ENCODE measurements around the gene TNFRSF19. TPM values are rescaled to one million over a fixed set of nuclear protein-coding genes. Genes with fewer than 3 reads are reported as not detected.

TNFRSF19 gene
- total RNA-seq, 2 experiments from 2014 or later = 0.08 to 0.10 TPM

DNA sequence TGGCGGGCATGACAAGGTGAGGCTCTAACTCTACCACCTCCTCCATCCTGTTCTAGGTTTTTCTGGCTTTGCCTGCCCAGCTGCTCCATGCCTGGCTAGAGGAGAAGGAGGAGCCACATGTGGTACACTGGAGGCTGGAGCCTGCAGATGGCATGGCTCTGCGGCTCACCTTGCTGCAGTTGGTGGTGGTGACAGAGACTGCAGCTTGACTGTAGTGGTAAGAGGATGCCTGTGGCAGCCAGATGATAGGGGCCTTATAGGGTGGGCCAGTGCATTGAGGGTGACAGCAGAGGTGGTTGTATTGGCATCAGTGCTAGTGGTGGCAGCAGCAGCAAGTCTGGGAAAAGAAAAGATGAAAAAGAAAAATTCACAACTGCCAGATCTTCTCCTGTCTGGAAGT, 146.2 kb downstream of the TNFRSF19 start:
- POLR2A ChIA-PET = no interaction called here
- no peak for DNase-seq
- no peak overlapping the region for H3K4me3 Mint-ChIP-seq
- CTCF ChIA-PET = no interaction called here
- no peak overlapping the region for H3K27ac Mint-ChIP-seq
- H3K4me1 Mint-ChIP-seq = peaks cover 11% of the 10 kb centered on the region
- H3K27me3 Mint-ChIP-seq = peaks cover 5% of the 10 kb centered on the region
- no peaks in the 10 kb centered on the region for H3K9me3 Mint-ChIP-seq
- no peaks in the 10 kb centered on the region for H3K36me3 Mint-ChIP-seq (ENCODE audit: low read depth)

GRCh38 chr13:23718996-23719395, 148.8 kb downstream of the TNFRSF19 start:
- Mint-ChIP-seq H3K4me1 (peaks cover 11% of the 10 kb centered on the region), H3K4me3 (no peak overlapping the region), H3K27ac (no peak overlapping the region), H3K36me3 (ENCODE audit: low read depth) (no peaks in the 10 kb centered on the region), H3K27me3 (peaks cover 3% of the 10 kb centered on the region), H3K9me3 (no peaks in the 10 kb centered on the region)
- DNase-seq = no peak
- ChIA-PET CTCF (interaction anchor here (0.6 to 1.2 kb wide), 3 partner anchors 30 to 279 kb away, joined by 3 read pairs; no protein-coding TSS in a partner anchor), POLR2A (no interaction called here)

DNA sequence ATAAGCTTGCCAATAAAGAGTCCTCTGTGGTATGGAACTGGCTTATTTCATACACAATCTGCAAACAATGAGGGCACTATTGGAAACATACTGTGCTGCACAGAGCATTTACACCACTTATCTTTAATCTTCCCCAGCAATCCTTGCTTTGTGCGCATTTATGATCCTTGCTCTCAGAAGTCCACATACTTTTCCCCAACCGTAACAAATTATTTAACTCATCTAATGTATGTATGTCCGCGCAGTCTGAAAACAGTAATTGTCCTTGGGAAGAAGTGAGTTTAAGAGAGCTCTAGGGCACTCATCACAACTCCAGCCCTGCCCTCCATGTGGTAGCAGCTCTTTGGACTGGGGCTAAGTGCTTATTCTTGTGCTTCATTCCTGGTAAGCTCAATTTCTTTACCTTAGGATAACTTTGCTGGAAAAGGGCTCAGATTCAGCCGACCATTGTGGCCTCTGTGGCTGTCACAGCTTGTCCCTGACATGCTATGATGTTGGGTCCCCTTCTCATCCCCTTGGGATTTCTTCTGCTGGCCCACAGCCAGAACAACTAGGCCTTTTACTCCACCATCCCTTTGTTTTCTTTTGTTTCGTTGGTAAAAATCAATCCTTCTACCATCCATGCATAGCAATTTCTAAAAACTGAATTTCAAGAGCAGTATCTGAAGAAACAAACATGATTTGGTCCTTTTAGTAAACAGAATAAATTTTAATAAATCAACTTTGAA, 152.7 kb downstream of the TNFRSF19 start:
- Mint-ChIP-seq H3K4me1 (peaks cover 11% of the 10 kb centered on the region), H3K9me3 (no peaks in the 10 kb centered on the region), H3K4me3 (no peak overlapping the region), H3K36me3 (ENCODE audit: low read depth) (no peaks in the 10 kb centered on the region), H3K27ac (no peak overlapping the region), H3K27me3 (no peaks in the 10 kb centered on the region)
- ChIA-PET CTCF (interaction anchor here (0.9 to 1.6 kb wide), 2 partner anchors 13 to 14 kb away, joined by 3 to 4 read pairs; no protein-coding TSS in a partner anchor), POLR2A (interaction anchor here (0.7 kb wide), 1 partner anchor 400 kb away, joined by 3 read pairs; no protein-coding TSS in a partner anchor)
- DNase-seq = no peak

- no peak for DNase-seq
- Mint-ChIP-seq H3K36me3 (ENCODE audit: low read depth) (no peaks in the 10 kb centered on the region), H3K27me3 (no peaks in the 10 kb centered on the region), H3K4me3 (no peak overlapping the region), H3K4me1 (peaks cover 11% of the 10 kb centered on the region), H3K27ac (no peak overlapping the region), H3K9me3 (no peaks in the 10 kb centered on the region)
- POLR2A ChIA-PET = interaction anchor here (0.7 kb wide), 1 partner anchor 401 kb away, joined by 3 read pairs; no protein-coding TSS in a partner anchor
- CTCF ChIA-PET = interaction anchor here (0.9 to 1.6 kb wide), 2 partner anchors 13 to 14 kb away, joined by 3 to 4 read pairs; no protein-coding TSS in a partner anchor
Observed at GRCh38 chr13:23723471-23723870, 153.3 kb downstream of the TNFRSF19 start.

DNA sequence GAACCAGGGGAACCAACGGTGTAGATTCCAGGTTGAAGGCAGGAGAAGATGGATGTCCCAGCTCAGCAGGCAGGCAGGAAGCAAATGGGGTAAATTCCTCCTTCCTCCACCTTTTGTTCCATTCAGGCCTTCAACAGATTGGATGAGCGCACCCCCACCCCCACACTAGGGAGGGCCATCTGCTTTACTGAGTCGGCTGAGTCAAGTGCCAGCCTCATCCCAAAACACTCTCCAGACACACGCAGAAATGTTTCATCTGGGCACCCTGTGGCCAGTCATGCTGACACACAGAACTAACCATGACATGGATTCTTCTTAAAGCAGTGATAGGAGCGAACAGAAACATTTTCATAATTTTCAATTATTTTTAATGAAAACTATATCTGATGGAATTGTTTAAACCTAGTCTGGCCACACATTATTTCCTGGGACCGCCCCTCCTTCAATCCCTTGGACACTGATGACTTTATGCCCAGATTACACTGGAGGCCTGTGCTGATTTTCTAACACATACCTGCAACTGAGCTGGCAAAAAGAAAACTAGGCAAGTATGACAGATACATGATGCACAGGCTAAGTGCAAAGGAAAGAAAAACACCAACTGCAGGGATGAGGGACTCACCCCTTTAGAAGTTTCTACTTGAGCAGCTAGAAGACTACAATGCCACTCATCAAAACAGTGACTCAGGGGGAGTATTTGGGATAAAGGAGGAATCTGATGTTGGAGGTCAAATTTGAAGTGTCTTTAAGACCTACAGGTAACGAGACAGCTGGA, 154.2 kb downstream of the TNFRSF19 start:
- no peak overlapping the region for H3K4me3 Mint-ChIP-seq
- CTCF ChIA-PET = interaction anchor here (0.8 to 1.7 kb wide), 4 partner anchors 15 to 176 kb away, joined by 3 read pairs; no protein-coding TSS in a partner anchor
- no peaks in the 10 kb centered on the region for H3K27me3 Mint-ChIP-seq
- POLR2A ChIA-PET = interaction anchor here (0.6 kb wide), 1 partner anchor 457 kb away, joined by 3 read pairs; no protein-coding TSS in a partner anchor
- DNase-seq = no peak
- peaks cover 2% of the 10 kb centered on the region for H3K4me1 Mint-ChIP-seq
- H3K9me3 Mint-ChIP-seq = no peaks in the 10 kb centered on the region
- peaks cover 4% of the 10 kb centered on the region for H3K36me3 Mint-ChIP-seq (ENCODE audit: low read depth)
- no peak overlapping the region for H3K27ac Mint-ChIP-seq

Other genes starting within 250 kb of the TNFRSF19 start
- gene SACS, start 136.7 kb upstream of the TNFRSF19 start, total RNA-seq = 10 to 100 TPM; 24.4 to 25.3 TPM